NCI-H526 treated with DMSO at 0.1 percent for 48 hours (cell line): ENCODE data around the gene XKRX.
A peak's percentile ranks its signal among the peaks of the same experiment; 100 is the strongest.

ENCODE experiments used
- DNase-seq: peaks from one replicate; lab custom pipeline; 2025; lab: John Stamatoyannopoulos, UW

The XKRX gene

DNA sequence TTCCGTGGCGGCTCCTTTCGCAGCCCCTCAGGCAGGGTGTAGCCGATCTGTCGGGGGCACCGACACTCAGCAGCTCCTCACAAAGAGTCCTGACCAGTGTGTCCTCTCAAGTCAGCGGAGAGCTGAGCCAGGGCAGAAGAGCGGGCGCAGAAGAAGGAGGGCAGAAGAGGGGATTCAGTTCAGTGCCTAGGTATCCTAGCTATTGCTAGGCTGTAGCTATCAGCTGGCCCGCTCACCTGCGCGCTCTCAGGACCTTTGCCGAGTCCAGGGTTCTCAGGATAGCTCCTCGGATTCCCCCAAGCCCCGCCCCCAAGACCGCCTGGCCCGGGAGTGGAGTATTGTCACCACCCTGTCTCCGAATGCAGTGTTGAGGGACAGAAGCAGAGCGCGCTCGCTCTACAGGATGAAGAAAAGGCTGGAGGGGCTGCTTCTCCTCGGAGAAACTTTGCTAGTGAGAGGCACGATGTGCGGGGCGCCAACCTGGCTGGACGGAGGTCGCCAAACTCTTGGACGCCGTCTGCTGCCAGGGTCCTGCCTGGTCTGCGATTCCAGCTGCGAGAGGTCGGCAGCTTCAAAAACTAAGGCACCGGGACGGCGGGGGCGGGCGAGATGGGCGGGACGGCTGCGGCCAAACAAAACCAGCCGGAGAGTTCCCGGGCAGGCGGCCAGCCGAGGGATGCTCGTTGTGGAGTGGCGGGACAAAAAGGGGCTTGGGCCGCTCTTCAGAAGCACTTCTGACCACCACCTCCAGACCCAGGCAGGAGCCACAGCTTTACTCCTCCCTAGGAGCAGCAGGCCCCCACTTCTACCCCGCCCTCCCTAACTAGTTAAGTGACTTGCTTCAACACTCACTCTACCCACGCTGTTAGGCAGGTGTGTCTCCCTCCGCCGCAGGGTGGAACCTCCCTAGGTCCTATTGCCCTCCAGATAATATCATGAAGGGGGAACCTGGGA is at the start of gene XKRX:
TSS of gene XKRX (minus strand) at position 258 of the 954 bp plus-strand sequence. CDS start 613 bp downstream, outside the sequence.
- peak; percentile 40 for DNase-seq

- no peak for DNase-seq
These were observed 47.5 kb upstream of the XKRX start for GRCh38 chrX:100976211-100976610.

- no peak for DNase-seq
These were observed 46.5 kb upstream of the XKRX start for GRCh38 chrX:100975212-100975611.

DNA sequence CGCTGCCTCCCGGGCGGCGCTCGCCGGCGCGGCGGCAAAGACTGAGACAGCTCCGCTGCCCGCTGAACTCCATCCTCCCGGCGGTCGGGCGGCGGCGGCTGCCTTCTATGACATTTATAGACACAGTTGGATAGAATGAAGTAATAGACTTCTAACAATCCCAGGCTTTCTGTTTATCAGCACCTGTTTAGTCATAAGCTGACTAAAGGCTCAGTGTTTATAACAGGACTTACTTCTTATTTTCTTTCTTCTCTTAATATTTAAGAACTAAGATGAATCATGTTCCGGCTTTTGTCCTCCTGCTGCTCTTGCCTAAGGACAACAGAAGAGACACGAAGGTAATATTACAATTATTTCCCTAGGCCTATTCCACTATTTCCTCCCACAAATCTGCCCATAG is 44.7 kb upstream of the XKRX start:
- DNase-seq = no peak

DNA sequence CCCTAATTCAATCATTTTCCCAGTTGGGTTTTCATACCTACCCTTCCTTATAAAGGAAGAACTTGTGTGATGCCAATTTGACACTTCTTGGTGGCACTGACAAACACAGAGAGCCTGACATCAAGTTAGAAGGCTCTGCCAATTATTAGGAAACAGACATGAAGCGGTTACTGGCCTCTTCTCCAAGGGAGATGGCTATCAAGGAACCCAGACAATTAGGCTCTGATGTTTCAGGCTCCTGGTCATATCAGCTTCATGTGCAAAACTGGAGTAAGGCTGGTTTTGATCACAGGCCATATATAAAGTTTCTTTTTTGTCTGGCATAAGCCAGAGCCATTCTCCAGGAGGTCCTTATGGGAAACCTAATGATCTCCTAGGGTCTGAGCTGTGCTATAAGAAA is 41.2 kb upstream of the XKRX start:
- no peak for DNase-seq

GRCh38 chrX:100969408-100969807 is 40.7 kb upstream of the XKRX start, which contains the start of gene ARL13A:
TSS of gene ARL13A (plus strand) at chrX:100969708. CDS start at chrX:100973690, 3,982 bp downstream.
- DNase-seq = no peak

DNA sequence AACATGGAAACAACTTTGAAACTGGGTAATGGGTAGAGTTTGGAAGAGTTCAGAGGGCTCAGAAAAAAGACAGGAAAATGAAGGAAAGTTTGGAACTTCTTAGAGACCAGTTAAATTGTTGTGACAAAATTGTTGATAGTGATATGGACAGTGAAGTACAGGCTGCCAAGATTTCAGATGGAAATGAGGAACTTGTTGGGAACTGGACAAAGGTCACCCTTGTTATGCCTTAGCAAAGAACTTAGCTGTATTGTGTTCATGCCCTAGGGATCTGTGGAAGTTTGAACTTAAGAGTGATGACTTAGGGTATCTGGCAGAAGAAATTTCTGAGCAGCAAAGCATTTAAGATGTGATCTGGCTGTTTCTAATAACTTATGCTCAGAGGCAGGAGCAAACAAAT is 35.6 kb upstream of the XKRX start:
- DNase-seq = no peak

GRCh38 chrX:100962811-100963210 is 34.1 kb upstream of the XKRX start:
- DNase-seq = no peak

GRCh38 chrX:100948557-100948956 is 19.8 kb upstream of the XKRX start:
- DNase-seq = no peak

GRCh38 chrX:100946299-100946927 is 17.7 kb upstream of the XKRX start:
- no peak for DNase-seq

- DNase-seq = no peak
These were observed 15.9 kb upstream of the XKRX start for GRCh38 chrX:100944601-100945000.

DNA sequence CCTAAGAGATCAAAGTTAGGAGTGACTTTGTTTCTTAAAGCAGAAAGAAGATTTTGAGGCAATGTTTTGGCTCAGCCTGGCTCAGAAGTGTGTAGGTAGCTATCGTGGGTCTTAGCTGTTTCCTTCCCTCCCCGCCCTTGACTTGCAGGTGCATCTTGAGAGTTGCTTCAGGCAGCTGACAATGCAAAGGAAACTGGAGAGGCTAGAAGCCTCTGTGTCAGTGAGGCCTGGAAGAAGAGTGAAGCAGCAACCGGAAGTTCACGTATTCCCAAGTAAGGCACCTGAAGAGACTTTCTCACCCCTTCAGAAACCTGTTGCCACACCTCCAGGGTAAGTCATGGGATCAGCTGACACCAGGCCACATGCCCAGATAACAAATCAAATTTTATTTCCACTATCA is 10.6 kb upstream of the XKRX start:
- no peak for DNase-seq

DNA sequence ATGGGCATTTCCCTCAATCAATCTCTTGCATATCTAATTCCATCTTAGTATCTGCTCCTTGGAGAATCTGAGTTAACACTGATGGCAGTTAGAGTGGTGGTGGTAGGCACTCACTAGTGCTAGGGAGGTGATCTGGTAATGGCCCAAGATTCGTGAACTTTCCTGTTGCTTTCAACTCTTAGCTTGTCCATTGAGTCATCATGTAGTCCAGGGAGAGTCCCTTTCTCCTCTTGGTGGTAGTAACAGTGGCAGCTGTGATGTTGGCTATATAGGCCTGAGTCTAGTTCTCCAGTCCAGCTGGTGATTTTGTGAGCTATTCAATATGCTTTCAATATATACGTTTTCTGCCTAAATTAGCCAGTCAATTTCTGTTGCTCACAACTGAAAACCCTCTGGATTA is 7.0 kb upstream of the XKRX start:
- DNase-seq = no peak

- DNase-seq = no peak
These were observed 3.2 kb upstream of the XKRX start for GRCh38 chrX:100931925-100932285.

GRCh38 chrX:100931218-100931924 is 2.7 kb upstream of the XKRX start:
- DNase-seq = no peak

DNA sequence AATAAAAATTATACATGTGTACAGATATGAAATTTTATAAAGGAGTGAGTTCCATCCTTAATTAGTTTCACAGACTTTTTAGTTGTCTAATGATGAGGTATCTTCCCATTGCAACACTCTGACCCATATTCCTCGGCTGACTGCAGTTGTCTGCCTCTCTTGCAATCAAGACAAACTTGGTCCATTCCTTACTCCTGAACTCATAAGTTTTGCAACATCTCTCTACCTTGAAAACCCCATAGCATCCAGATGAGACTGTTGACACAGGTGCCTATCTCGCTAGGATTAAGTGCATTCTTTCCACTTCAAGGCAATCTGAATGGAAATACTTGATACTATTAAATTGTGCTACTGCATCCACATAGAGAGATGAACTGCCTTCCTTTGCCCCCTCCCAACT is 2.3 kb downstream of the XKRX start:
- no peak for DNase-seq

DNA sequence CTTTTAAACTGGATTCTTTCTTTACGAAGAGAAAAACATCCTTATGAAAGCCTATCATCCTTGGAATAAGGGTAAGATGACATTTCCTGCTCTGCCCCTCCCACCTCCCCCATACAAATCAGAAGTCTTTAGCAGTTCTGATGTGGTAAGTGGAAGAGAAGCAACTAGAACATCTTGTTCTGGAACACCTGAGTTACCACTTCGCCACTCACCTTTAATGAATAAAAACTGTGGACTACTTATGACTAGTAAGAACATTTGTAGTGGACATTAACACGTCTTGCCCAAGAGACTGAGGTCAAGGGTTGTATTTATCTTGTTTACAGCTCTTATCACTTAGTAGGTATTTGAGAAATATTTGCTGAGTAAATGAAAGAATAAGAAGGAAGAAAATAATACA is 4.3 kb downstream of the XKRX start:
- no peak for DNase-seq

GRCh38 chrX:100915562-100915961 is 13.2 kb downstream of the XKRX start:
- peak; percentile 72 for DNase-seq

DNA sequence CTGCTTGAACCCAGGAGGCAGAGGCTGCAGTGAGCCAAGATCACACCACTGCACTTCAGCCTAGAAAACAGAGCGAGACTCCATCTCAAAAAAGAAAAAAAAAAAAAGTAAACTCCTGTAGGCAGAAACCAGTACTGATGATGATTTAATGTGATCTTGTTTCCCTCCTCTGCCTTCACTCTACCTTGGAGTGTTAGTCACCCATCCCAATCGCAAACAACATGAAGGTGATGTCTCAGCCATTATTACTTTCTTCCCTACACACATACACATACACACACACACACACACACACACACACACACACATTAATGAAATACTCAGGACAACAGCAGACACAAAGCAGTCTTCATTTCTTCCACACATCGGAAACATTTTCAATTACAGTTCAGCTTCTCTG is 15.6 kb downstream of the XKRX start:
- DNase-seq = no peak

- DNase-seq = no peak
These were observed 17.0 kb downstream of the XKRX start for GRCh38 chrX:100911731-100912130.

- no peak for DNase-seq
These were observed 23.1 kb downstream of the XKRX start for GRCh38 chrX:100905620-100906019.

- DNase-seq = no peak
These were observed 24.3 kb downstream of the XKRX start for GRCh38 chrX:100904433-100904832.
